PC-3 (cell line): ENCODE data around the gene TMEM38A. TPM values are rescaled to one million over a fixed set of nuclear protein-coding genes. Genes with fewer than 3 reads are reported as not detected.

ENCODE experiments used
- ATAC-seq: fragments of 200-7000 bp; cut with Tn5 transposase; 2 replicates; pipeline ENCODE4 v1.9.1; 2020; ENCODE audit warnings: mild to moderate bottlenecking, moderate library complexity
- BruUV-seq: library from RNA; stranded (reverse); fragments of 400-500 nt; replicated peaks from 2 replicates; lab custom pipeline; 2021; lab: Mats Ljungman, UMichigan
- CTCF ChIA-PET: fragments of 300-600 bp; sonication (Branson Sonifier 250); formaldehyde crosslinking; loops from one replicate; lab custom pipeline; 2022; ENCODE audit warnings: antibody characterized with exemption; lab: Charles Lee
- POLR2A ChIA-PET: fragments of 300-600 bp; sonication (Branson Sonifier 250); formaldehyde crosslinking; loops from one replicate; lab custom pipeline; 2022; ENCODE audit warnings: antibody characterized with exemption; ENCODE audit not compliant: unreplicated experiment; lab: Charles Lee
- DNase-seq: peaks from one replicate; pipeline ENCODE4 v3.0.0-alpha.2; 2015
- H2AFZ ChIP-seq: fragments of 300-600 bp; sonication (generic); 2 replicates; pipeline ENCODE4 v1.6.0; 2016; ENCODE audit warnings: antibody characterized with exemption, low read length
- H3F3A ChIP-seq: fragments of 300-600 bp; sonication (generic); one replicate; pipeline ENCODE4 v1.6.0; 2017; ENCODE audit warnings: antibody characterized with exemption, low read length, control low read depth, mild to moderate bottlenecking; ENCODE audit not compliant: unreplicated experiment
- H3K27ac ChIP-seq: fragments of 300-600 bp; sonication (generic); 2 replicates; pipeline ENCODE4 v1.5.1; 2016; ENCODE audit warnings: mild to moderate bottlenecking, low read length
- H3K27me3 ChIP-seq: fragments of 300-600 bp; sonication (generic); 2 replicates; pipeline ENCODE4 v1.6.1; 2016; ENCODE audit warnings: low read length, mixed read lengths
- H3K36me3 ChIP-seq: fragments of 300-600 bp; sonication (generic); 2 replicates; pipeline ENCODE4 v1.6.1; 2016; ENCODE audit warnings: low read depth, mixed run types, low read length, mixed read lengths
- H3K4me1 ChIP-seq: fragments of 300-600 bp; sonication (generic); 2 replicates; pipeline ENCODE4 v1.5.1; 2016; ENCODE audit warnings: low read length; ENCODE audit not compliant: insufficient read depth
- H3K4me2 ChIP-seq: fragments of 300-600 bp; sonication (generic); 2 replicates; pipeline ENCODE4 v1.6.0; 2016; ENCODE audit warnings: low read length
- H3K4me3 ChIP-seq: fragments of 300-600 bp; sonication (generic); 2 replicates; pipeline ENCODE4 v1.5.1; 2016; ENCODE audit warnings: mild to moderate bottlenecking, low read length, mixed read lengths
- H3K79me2 ChIP-seq: fragments of 300-600 bp; sonication (generic); 2 replicates; pipeline ENCODE4 v1.6.1; 2017; ENCODE audit warnings: low read length, mixed read lengths
- H3K9ac ChIP-seq: fragments of 300-600 bp; sonication (generic); 2 replicates; pipeline ENCODE4 v1.6.0; 2016; ENCODE audit warnings: mild to moderate bottlenecking, low read length
- H3K9me2 ChIP-seq: fragments of 300-600 bp; sonication (generic); replicated peaks from 2 replicates; pipeline ENCODE4 v1.6.1; 2016; ENCODE audit warnings: mixed run types, low read length, mixed read lengths
- H3K9me3 ChIP-seq: fragments of 300-600 bp; sonication (generic); 2 replicates; pipeline ENCODE4 v1.6.1; 2016; ENCODE audit warnings: low read length, mixed read lengths
- H4K20me1 ChIP-seq: fragments of 300-600 bp; sonication (generic); 2 replicates; pipeline ENCODE4 v1.6.1; 2016; ENCODE audit warnings: low read length, mixed read lengths
- CTCF ChIP-seq: fragments of 300-600 bp; sonication (generic); conservative IDR thresholded peaks from 2 replicates; pipeline ENCODE4 v1.5.1; 2017; ENCODE audit warnings: antibody characterized with exemption, low read depth, mild to moderate bottlenecking, low read length
- EZH2 ChIP-seq: fragments of 300-600 bp; sonication (generic); IDR thresholded peaks from one replicate; pipeline ENCODE4 v1.6.1; 2017; ENCODE audit warnings: antibody characterized with exemption, mild to moderate bottlenecking, low read length; ENCODE audit not compliant: unreplicated experiment
- EZH2phosphoT487 ChIP-seq: fragments of 300-600 bp; sonication (generic); IDR thresholded peaks from 2 replicates; pipeline ENCODE4 v1.6.1; 2018; ENCODE audit warnings: mild to moderate bottlenecking, antibody characterized with exemption, low read length, borderline replicate concordance
- intact Hi-C: fragments of 100-400 bp; cut with micrococcal nuclease; formaldehyde crosslinking; loops from 2 replicates; pipeline ENCODE4 v1.9.0; 2023
- total RNA-seq: library from RNA; depleted of rRNA; stranded (reverse); fragments of >200 nt; gene quantifications from 2 replicates; pipeline ENCODE4 v1.2.3, GENCODE V29; 2014

The TMEM38A gene
- total RNA-seq, 1 experiment from 2014 or later = 11.0 TPM

- no TSS peak for BruUV-seq
- H2AFZ ChIP-seq = no peak overlapping the region
- no peak overlapping the region for H3K4me3 ChIP-seq
- H3K79me2 ChIP-seq = peaks cover 48% of the 10 kb centered on the region
- H3K4me1 ChIP-seq = no peaks in the 10 kb centered on the region
- intact Hi-C loops = no loop called here
- ChIA-PET CTCF (no interaction called here), POLR2A (no interaction called here)
- ATAC-seq (no peak), DNase-seq (no peak)
- H3K27ac ChIP-seq = no peak overlapping the region
- TF ChIP-seq EZH2phosphoT487 (no peak), CTCF (no peak), EZH2 (no peak)
- no peak overlapping the region for H3K9ac ChIP-seq
- peaks cover 31% of the 10 kb centered on the region for H3K36me3 ChIP-seq
- H3K9me3 ChIP-seq = no peaks in the 10 kb centered on the region
- no peaks in the 10 kb centered on the region for H4K20me1 ChIP-seq
- no peak overlapping the region for H3K4me2 ChIP-seq
- no peaks in the 10 kb centered on the region for H3F3A ChIP-seq
- no peaks in the 10 kb centered on the region for H3K27me3 ChIP-seq
- no peaks in the 10 kb centered on the region for H3K9me2 ChIP-seq
These were observed 20.0 kb upstream of the TMEM38A start for GRCh38 chr19:16640951-16641350.

- H3K27ac ChIP-seq = no peak overlapping the region
- CTCF ChIA-PET = no interaction called here
- POLR2A ChIA-PET = no interaction called here
- no peaks in the 10 kb centered on the region for H3F3A ChIP-seq
- BruUV-seq = no TSS peak
- no peak overlapping the region for H3K9ac ChIP-seq
- no peaks in the 10 kb centered on the region for H4K20me1 ChIP-seq
- H3K79me2 ChIP-seq = peaks cover 53% of the 10 kb centered on the region
- H3K4me2 ChIP-seq = no peak overlapping the region
- no peaks in the 10 kb centered on the region for H3K9me2 ChIP-seq
- peaks cover 32% of the 10 kb centered on the region for H3K36me3 ChIP-seq
- no peaks in the 10 kb centered on the region for H3K4me1 ChIP-seq
- intact Hi-C loops = no loop called here
- TF ChIP-seq EZH2 (no peak), EZH2phosphoT487 (no peak), CTCF (no peak)
- ATAC-seq = no peak
- no peak for DNase-seq
- no peaks in the 10 kb centered on the region for H3K27me3 ChIP-seq
- H3K9me3 ChIP-seq = no peaks in the 10 kb centered on the region
- no peak overlapping the region for H3K4me3 ChIP-seq
- H2AFZ ChIP-seq = no peak overlapping the region
These were observed 19.2 kb upstream of the TMEM38A start for GRCh38 chr19:16641695-16642094.

GRCh38 chr19:16645140-16645539 lies 15.8 kb upstream of the TMEM38A start:
- H3K9ac ChIP-seq = no peak overlapping the region
- CTCF ChIA-PET = no interaction called here
- intact Hi-C loops = no loop called here
- POLR2A ChIA-PET = no interaction called here
- H3K9me3 ChIP-seq = no peaks in the 10 kb centered on the region
- DNase-seq (no peak), ATAC-seq (no peak)
- no TSS peak for BruUV-seq
- H3F3A ChIP-seq = no peaks in the 10 kb centered on the region
- H2AFZ ChIP-seq = no peak overlapping the region
- no peaks in the 10 kb centered on the region for H4K20me1 ChIP-seq
- H3K4me2 ChIP-seq = no peak overlapping the region
- no peaks in the 10 kb centered on the region for H3K9me2 ChIP-seq
- no peak overlapping the region for H3K4me3 ChIP-seq
- no peaks in the 10 kb centered on the region for H3K4me1 ChIP-seq
- H3K36me3 ChIP-seq = peaks cover 37% of the 10 kb centered on the region
- H3K27me3 ChIP-seq = no peaks in the 10 kb centered on the region
- H3K27ac ChIP-seq = no peak overlapping the region
- no peak for TF ChIP-seq EZH2
- TF ChIP-seq EZH2phosphoT487 = no peak
- no peak for TF ChIP-seq CTCF
- peaks cover 34% of the 10 kb centered on the region; the same call in 1 of the 2 replicates for H3K79me2 ChIP-seq
